Neural progenitor cell (in vitro differentiated cells): ENCODE data around the gene SLC38A10. TPM values are rescaled to one million over a fixed set of nuclear protein-coding genes. Genes with fewer than 3 reads are reported as not detected.

Experiments
- DNase-seq: peaks from one replicate; pipeline ENCODE4 v3.0.0-alpha.2; 2016; ENCODE audit warnings: low spot score
- H2AFZ ChIP-seq: fragments of 200-600 bp; sonication (generic); replicated peaks from 2 replicates; pipeline ENCODE4 v1.6.1; 2016; ENCODE audit warnings: antibody characterized with exemption
- H3F3A ChIP-seq: fragments of 200-600 bp; sonication (generic); 2 replicates; pipeline ENCODE4 v1.6.1; 2016; ENCODE audit warnings: antibody characterized with exemption, low read depth
- H3K27ac ChIP-seq: fragments of 200-600 bp; sonication (generic); 2 replicates; pipeline ENCODE4 v1.5.1; 2016; ENCODE audit warnings: mild to moderate bottlenecking
- H3K27me3 ChIP-seq: fragments of 200-600 bp; sonication (generic); 2 replicates; pipeline ENCODE4 v1.6.1; 2016; ENCODE audit warnings: mild to moderate bottlenecking, moderate library complexity
- H3K36me3 ChIP-seq: fragments of 200-600 bp; sonication (generic); 2 replicates; pipeline ENCODE4 v1.5.1; 2016
- H3K4me1 ChIP-seq: fragments of 200-600 bp; sonication (generic); 2 replicates; pipeline ENCODE4 v1.6.1; 2016; ENCODE audit warnings: mixed run types
- H3K4me2 ChIP-seq: fragments of 200-600 bp; sonication (generic); 2 replicates; pipeline ENCODE4 v1.6.1; 2016
- H3K4me3 ChIP-seq: fragments of 200-600 bp; sonication (generic); 2 replicates; pipeline ENCODE4 v1.5.1; 2016
- H3K79me2 ChIP-seq: fragments of 200-600 bp; sonication (generic); 2 replicates; pipeline ENCODE4 v1.6.1; 2016; ENCODE audit warnings: low read depth
- H3K9ac ChIP-seq: fragments of 200-600 bp; sonication (generic); 2 replicates; pipeline ENCODE4 v1.6.1; 2016
- H3K9me3 ChIP-seq: fragments of 200-600 bp; sonication (generic); 2 replicates; pipeline ENCODE4 v1.5.1; 2016; ENCODE audit warnings: low read depth
- H4K20me1 ChIP-seq: fragments of 200-600 bp; sonication (generic); 2 replicates; pipeline ENCODE4 v1.6.1; 2016; ENCODE audit warnings: low read depth
- H3K27ac Mint-ChIP-seq: 3 replicates; pipeline ENCODE4 v1.8.0; 2021; ENCODE audit warnings: mixed read lengths
- H3K27me3 Mint-ChIP-seq: 2 replicates; pipeline ENCODE4 v1.8.0; 2022; ENCODE audit warnings: low read depth, mild to moderate bottlenecking, inconsistent platforms, moderate library complexity, mixed read lengths; ENCODE audit not compliant: insufficient read depth
- H3K36me3 Mint-ChIP-seq: 3 replicates; pipeline ENCODE4 v1.8.0; 2021; ENCODE audit warnings: mixed read lengths
- H3K4me1 Mint-ChIP-seq: 3 replicates; pipeline ENCODE4 v1.8.0; 2021; ENCODE audit warnings: mixed read lengths
- H3K4me3 Mint-ChIP-seq: 3 replicates; pipeline ENCODE4 v1.8.0; 2021; ENCODE audit warnings: mild to moderate bottlenecking, moderate library complexity, mixed read lengths
- H3K9me3 Mint-ChIP-seq: 3 replicates; pipeline ENCODE4 v1.8.0; 2020; ENCODE audit warnings: mixed read lengths
- CTCF ChIP-seq: fragments of 200-600 bp; sonication (generic); IDR thresholded peaks from 2 replicates; pipeline ENCODE4 v1.5.1; 2017; ENCODE audit warnings: antibody characterized with exemption, mild to moderate bottlenecking
- EZH2 ChIP-seq: fragments of 200-600 bp; sonication (generic); IDR thresholded peaks from 2 replicates; pipeline ENCODE4 v1.6.1; 2017; ENCODE audit warnings: antibody characterized with exemption, mild to moderate bottlenecking, moderate library complexity
- EZH2phosphoT487 ChIP-seq: fragments of 200-600 bp; sonication (generic); IDR thresholded peaks from 2 replicates; pipeline ENCODE4 v1.6.1; 2017; ENCODE audit warnings: antibody characterized with exemption
- total RNA-seq: library from RNA; depleted of rRNA; stranded (reverse); fragments of >200 nt; gene quantifications from 2 replicates; pipeline ENCODE4 v1.2.3, GENCODE V29; 2015; ENCODE audit warnings: low replicate concordance

The SLC38A10 gene
- total RNA-seq, 1 donor from 2014 or later: 8.3 TPM

DNA sequence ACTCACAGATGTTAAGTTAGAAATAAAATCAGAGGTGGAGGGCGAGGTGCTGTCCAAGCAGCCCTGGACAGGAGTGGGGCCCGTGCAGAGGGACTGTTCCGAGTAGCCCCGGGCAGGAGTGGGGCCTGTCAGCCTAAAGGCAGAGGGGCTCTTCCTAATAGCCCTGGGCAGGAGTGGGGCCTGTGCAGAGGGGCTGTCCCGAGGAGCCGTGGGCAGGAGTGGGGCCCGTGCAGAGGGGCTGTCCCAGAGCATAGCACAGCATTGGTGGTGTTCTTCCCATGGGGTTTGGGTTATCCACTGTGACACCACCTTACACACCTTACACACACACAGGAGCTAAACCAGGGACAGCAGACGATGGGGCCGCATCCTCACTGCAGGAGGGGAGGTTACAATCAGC lies 82.7 kb downstream of the SLC38A10 start:
- peaks cover 14% of the 10 kb centered on the region for H4K20me1 ChIP-seq
- peaks cover 3% of the 10 kb centered on the region for H3K4me1 Mint-ChIP-seq
- H3K27me3 Mint-ChIP-seq: peaks cover 4% of the 10 kb centered on the region
- no peaks in the 10 kb centered on the region for H3K9me3 Mint-ChIP-seq
- peaks cover 12% of the 10 kb centered on the region for H3K36me3 Mint-ChIP-seq
- H3K27ac Mint-ChIP-seq: no peak overlapping the region
- no peak for DNase-seq
- H3K4me3 ChIP-seq: no peak overlapping the region
- H3K4me1 ChIP-seq: no peaks in the 10 kb centered on the region
- H3K9me3 ChIP-seq: no peaks in the 10 kb centered on the region
- H3K27ac ChIP-seq: no peak overlapping the region
- no peak overlapping the region for H3K9ac ChIP-seq
- H3F3A ChIP-seq: peaks cover 5% of the 10 kb centered on the region
- H3K27me3 ChIP-seq: no peaks in the 10 kb centered on the region
- H3K36me3 ChIP-seq: no peaks in the 10 kb centered on the region
- TF ChIP-seq CTCF: no peak
- TF ChIP-seq EZH2phosphoT487: no peak
- H3K4me2 ChIP-seq: no peak overlapping the region
- no peak overlapping the region for H3K4me3 Mint-ChIP-seq
- peaks cover 10% of the 10 kb centered on the region for H3K79me2 ChIP-seq
- H2AFZ ChIP-seq: no peak overlapping the region

- Mint-ChIP-seq H3K27ac (peak overlapping the region; percentile 42), H3K9me3 (no peaks in the 10 kb centered on the region), H3K4me1 (peaks cover 3% of the 10 kb centered on the region), H3K36me3 (peaks cover 5% of the 10 kb centered on the region), H3K27me3 (peaks cover 4% of the 10 kb centered on the region), H3K4me3 (no peak overlapping the region)
- H3K79me2 ChIP-seq: peaks cover 10% of the 10 kb centered on the region
- H3K4me1 ChIP-seq: no peaks in the 10 kb centered on the region
- no peaks in the 10 kb centered on the region for H3K27me3 ChIP-seq
- H3F3A ChIP-seq: peaks cover 5% of the 10 kb centered on the region
- no peak overlapping the region for H3K4me3 ChIP-seq
- no peak overlapping the region for H3K4me2 ChIP-seq
- no peak overlapping the region for H3K9ac ChIP-seq
- H3K9me3 ChIP-seq: no peaks in the 10 kb centered on the region
- no peak overlapping the region for H3K27ac ChIP-seq
- DNase-seq: no peak
- peaks cover 10% of the 10 kb centered on the region for H4K20me1 ChIP-seq
- no peaks in the 10 kb centered on the region for H3K36me3 ChIP-seq
- no peak overlapping the region for H2AFZ ChIP-seq
- no peak for TF ChIP-seq CTCF
Measured at GRCh38 chr17:81210868-81211267, 84.2 kb downstream of the SLC38A10 start.

- peaks cover 4% of the 10 kb centered on the region for H3K27me3 Mint-ChIP-seq
- peaks cover 3% of the 10 kb centered on the region for H3K4me1 Mint-ChIP-seq
- TF ChIP-seq EZH2: no peak
- peaks cover 5% of the 10 kb centered on the region for H3F3A ChIP-seq
- no peak overlapping the region for H3K27ac ChIP-seq
- no peak overlapping the region for H2AFZ ChIP-seq
- no peak overlapping the region for H3K27ac Mint-ChIP-seq
- no peaks in the 10 kb centered on the region for H3K9me3 Mint-ChIP-seq
- no peak overlapping the region for H3K4me2 ChIP-seq
- no peaks in the 10 kb centered on the region for H3K4me1 ChIP-seq
- peaks cover 5% of the 10 kb centered on the region for H3K36me3 Mint-ChIP-seq
- no peaks in the 10 kb centered on the region for H3K36me3 ChIP-seq
- H3K9me3 ChIP-seq: no peaks in the 10 kb centered on the region
- H3K79me2 ChIP-seq: peaks cover 10% of the 10 kb centered on the region
- no peak overlapping the region for H3K9ac ChIP-seq
- H4K20me1 ChIP-seq: peaks cover 10% of the 10 kb centered on the region
- no peak overlapping the region for H3K4me3 ChIP-seq
- no peaks in the 10 kb centered on the region for H3K27me3 ChIP-seq
- no peak overlapping the region for H3K4me3 Mint-ChIP-seq
- no peak for DNase-seq
Measured at GRCh38 chr17:81210466-81210865, 84.6 kb downstream of the SLC38A10 start.

DNA sequence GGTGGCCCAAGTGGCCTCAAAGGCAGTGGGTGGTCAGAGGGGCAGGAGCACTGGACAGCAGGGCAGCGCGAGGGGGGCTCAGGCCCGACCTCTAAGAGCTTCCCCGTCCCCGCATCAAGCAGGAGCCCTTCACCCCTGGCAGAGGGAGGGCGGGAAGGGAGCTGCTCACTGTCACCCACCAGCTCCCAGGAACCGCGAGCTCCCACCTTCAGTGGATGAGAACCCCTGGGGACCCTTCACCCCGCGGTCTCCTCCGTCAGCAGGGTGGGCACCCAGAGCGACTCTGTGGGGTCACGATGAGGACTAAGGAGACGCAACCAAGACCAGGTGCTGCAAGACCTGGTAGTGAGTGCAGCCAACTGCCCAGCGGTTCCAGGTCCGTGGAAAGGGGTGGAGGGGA lies 86.0 kb downstream of the SLC38A10 start:
- Mint-ChIP-seq H3K9me3 (no peaks in the 10 kb centered on the region), H3K27ac (no peak overlapping the region), H3K36me3 (peaks cover 7% of the 10 kb centered on the region), H3K27me3 (peaks cover 4% of the 10 kb centered on the region), H3K4me1 (peaks cover 3% of the 10 kb centered on the region), H3K4me3 (no peak overlapping the region)
- Histone ChIP-seq H3K4me2 (no peak overlapping the region), H3K36me3 (no peaks in the 10 kb centered on the region), H3F3A (peaks cover 5% of the 10 kb centered on the region), H3K9me3 (no peaks in the 10 kb centered on the region), H3K9ac (no peak overlapping the region), H3K4me1 (no peaks in the 10 kb centered on the region), H3K27ac (peak overlapping the region; percentile 67), H3K79me2 (peaks cover 10% of the 10 kb centered on the region), H4K20me1 (peaks cover 10% of the 10 kb centered on the region), H3K27me3 (no peaks in the 10 kb centered on the region), H3K4me3 (no peak overlapping the region), H2AFZ (no peak overlapping the region)
- peak; percentile 28 for DNase-seq
- no peak for TF ChIP-seq EZH2phosphoT487
- no peak for TF ChIP-seq EZH2
- TF ChIP-seq CTCF: no peak
